Neutrophil (primary cell): ENCODE data around the gene PBRM1.

Source experiments
- H3K27ac ChIP-seq: fragments of 200-600 bp; sonication (generic); 2 replicates; pipeline ENCODE4 v1.5.1; 2016; ENCODE audit warnings: mild to moderate bottlenecking, moderate library complexity
- H3K27me3 ChIP-seq: fragments of 200-600 bp; sonication (generic); 2 replicates; pipeline ENCODE4 v1.6.0; 2016; ENCODE audit warnings: mild to moderate bottlenecking
- H3K36me3 ChIP-seq: fragments of 200-600 bp; sonication (generic); 2 replicates; pipeline ENCODE4 v1.5.1; 2017
- H3K4me1 ChIP-seq, 2 experiments: fragments of 200-600 bp in 1 of 2; sonication (generic) in 1 of 2; 1 replicate in 1 of 2; 2 replicates in 1 of 2; pipeline versions ENCODE4 v1.5.1 to v1.6.1; 2013 to 2016; ENCODE audit warnings: low read depth in 1 of 2, low read length in 1 of 2, mild to moderate bottlenecking in 1 of 2, moderate library complexity in 1 of 2; ENCODE audit not compliant: control insufficient read depth in 1 of 2, insufficient read depth in 1 of 2
- H3K4me3 ChIP-seq, 2 experiments: fragments of 200-600 bp in 1 of 2; sonication (generic) in 1 of 2; 1 replicate in 1 of 2; 2 replicates in 1 of 2; pipeline ENCODE4 v1.5.1; 2013 to 2016; ENCODE audit warnings: low read depth in 1 of 2, low read length in 1 of 2, mild to moderate bottlenecking in 1 of 2, moderate library complexity in 1 of 2
- H3K9me3 ChIP-seq: fragments of 200-600 bp; sonication (generic); 2 replicates; pipeline ENCODE4 v1.5.1; 2016
- CTCF ChIP-seq: fragments of 200-600 bp; sonication (generic); IDR thresholded peaks from 2 replicates; pipeline ENCODE4 v1.5.1; 2016; ENCODE audit warnings: antibody characterized with exemption

PBRM1 gene

GRCh38 chr3:52525680-52526561 is 159.8 kb downstream of the PBRM1 start:
- H3K4me3 ChIP-seq: no peak overlapping the region

GRCh38 chr3:52524752-52525679 is 160.7 kb downstream of the PBRM1 start:
- Histone ChIP-seq H3K9me3 (no peaks in the 10 kb centered on the region), H3K4me1 (no peaks in the 10 kb centered on the region), H3K36me3 (no peaks in the 10 kb centered on the region), H3K27me3 (peaks cover 4% of the 10 kb centered on the region), H3K4me3 (no peak overlapping the region), H3K27ac (no peak overlapping the region)
- no peak for TF ChIP-seq CTCF

More at GRCh38 chr3:52525680-52526561, 159.8 kb downstream of the PBRM1 start:
- no peak for TF ChIP-seq CTCF
- Histone ChIP-seq H3K27me3 (peaks cover 8% of the 10 kb centered on the region), H3K9me3 (no peaks in the 10 kb centered on the region), H3K4me1 (no peaks in the 10 kb centered on the region), H3K36me3 (no peaks in the 10 kb centered on the region), H3K27ac (no peak overlapping the region)

GRCh38 chr3:52524258-52524751 is 161.4 kb downstream of the PBRM1 start:
- no peaks in the 10 kb centered on the region for H3K27me3 ChIP-seq
- no peak overlapping the region for H3K27ac ChIP-seq
- TF ChIP-seq CTCF: no peak
- H3K9me3 ChIP-seq: no peaks in the 10 kb centered on the region
- H3K36me3 ChIP-seq: no peaks in the 10 kb centered on the region
- no peak overlapping the region for H3K4me3 ChIP-seq
- H3K4me1 ChIP-seq: no peaks in the 10 kb centered on the region

DNA sequence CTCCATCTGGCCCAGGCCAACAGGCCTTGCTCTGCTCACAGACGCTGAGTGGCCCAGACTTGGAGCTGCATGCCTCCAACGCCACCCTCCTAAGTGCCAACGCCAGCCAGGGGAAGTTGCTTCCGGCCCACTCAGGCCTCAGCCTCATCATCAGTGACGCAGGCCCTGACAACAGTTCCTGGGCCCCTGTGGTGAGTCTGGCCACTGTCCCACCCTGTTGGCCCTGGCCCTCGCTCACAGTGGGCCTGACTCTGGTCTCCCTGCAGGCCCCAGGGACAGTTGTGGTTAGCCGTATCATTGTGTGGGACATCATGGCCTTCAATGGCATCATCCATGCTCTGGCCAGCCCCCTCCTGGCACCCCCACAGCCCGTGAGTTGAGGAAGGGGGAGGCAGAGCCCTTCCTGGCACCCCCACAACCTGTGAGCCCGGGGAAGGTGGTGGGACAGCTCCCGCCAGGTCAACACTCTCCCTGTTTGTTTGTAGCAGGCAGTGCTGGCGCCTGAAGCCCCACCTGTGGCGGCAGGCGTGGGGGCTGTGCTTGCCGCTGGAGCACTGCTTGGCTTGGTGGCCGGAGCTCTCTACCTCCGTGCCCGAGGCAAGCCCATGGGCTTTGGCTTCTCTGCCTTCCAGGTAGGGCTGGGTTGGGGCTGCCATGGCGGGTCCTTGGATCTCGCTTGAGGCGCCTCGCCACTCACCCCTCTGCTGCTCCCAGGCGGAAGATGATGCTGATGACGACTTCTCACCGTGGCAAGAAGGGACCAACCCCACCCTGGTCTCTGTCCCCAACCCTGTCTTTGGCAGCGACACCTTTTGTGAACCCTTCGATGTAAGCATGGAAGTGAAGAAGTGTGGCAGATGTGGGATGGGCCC is 162.1 kb downstream of the PBRM1 start:
- H3K4me1 ChIP-seq: no peaks in the 10 kb centered on the region

More for the DNA sequence above, 162.1 kb downstream of the PBRM1 start:
- Histone ChIP-seq H3K27ac (no peak overlapping the region), H3K4me3 (no peak overlapping the region), H3K36me3 (no peaks in the 10 kb centered on the region), H3K27me3 (no peaks in the 10 kb centered on the region), H3K9me3 (no peaks in the 10 kb centered on the region)
- TF ChIP-seq CTCF: no peak
